ENCODE measurements around the gene DIPK1C. TPM values are rescaled to one million over a fixed set of nuclear protein-coding genes. Genes with fewer than 3 reads are reported as not detected.

The DIPK1C gene
- total RNA-seq, 1 experiment from 2014 or later, result not detected

DNA sequence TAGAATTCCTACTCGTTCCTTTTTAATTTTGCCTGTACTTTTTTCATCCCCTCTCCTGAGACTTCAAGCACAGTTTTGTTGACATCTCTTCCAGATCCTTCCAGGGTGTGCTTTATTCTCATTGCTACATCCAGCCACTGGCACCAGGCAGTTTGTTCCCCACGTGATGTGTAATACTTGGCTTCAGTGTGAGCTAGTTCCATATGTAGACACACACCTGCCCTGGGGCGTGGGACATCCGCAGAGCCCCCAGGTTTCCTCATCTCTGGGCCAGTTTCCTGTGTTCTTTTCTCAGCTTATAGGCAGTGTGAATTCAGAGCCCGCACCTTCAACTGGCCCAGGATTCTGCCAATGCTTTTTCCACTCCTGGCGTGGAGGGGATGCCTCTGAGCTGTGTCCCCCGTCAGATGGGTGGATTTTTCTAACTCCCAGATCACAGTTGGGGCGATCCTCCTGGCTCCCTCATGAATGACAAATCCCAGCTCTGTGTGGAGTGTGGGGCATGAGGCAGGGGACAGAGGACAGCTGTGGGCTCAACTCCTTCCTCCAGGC, 46.6 kb downstream of the DIPK1C start:
- peaks cover 7% of the 10 kb centered on the region for H3K27me3 Mint-ChIP-seq (ENCODE audit: insufficient read depth, unreplicated experiment)
- CTCF ChIA-PET, result interaction anchor here (1.3 kb wide), 1 partner anchor 141 kb away, joined by 3 read pairs; no protein-coding TSS in a partner anchor
- no peak for TF ChIP-seq CTCF (IDR thresholded peaks at IDR 0.05; ENCODE audit: insufficient read depth in 1 of 2, low read depth in 1 of 2, low read length in 1 of 2, severe bottlenecking in 1 of 2, unreplicated experiment in 1 of 2)
- no peaks in the 10 kb centered on the region for H3K4me1 Mint-ChIP-seq (ENCODE audit: low read depth, unreplicated experiment)
- H3K36me3 Mint-ChIP-seq (ENCODE audit: insufficient read depth, unreplicated experiment), result no peaks in the 10 kb centered on the region
- no peak for DNase-seq
- Histone ChIP-seq H3K4me3 (ENCODE audit: low read depth, low read length) (no peak overlapping the region), H3K4me1 (no peaks in the 10 kb centered on the region), H3K36me3 (ENCODE audit: control insufficient read depth, insufficient read depth, low read length) (no peaks in the 10 kb centered on the region), H3K27me3 (replicated peaks; ENCODE audit: control insufficient read depth, insufficient read depth, low read length) (no peaks in the 10 kb centered on the region), H3K9me3 (no peaks in the 10 kb centered on the region)
- POLR2A ChIA-PET, result no interaction called here
- no peak overlapping the region for H3K4me3 Mint-ChIP-seq (ENCODE audit: unreplicated experiment)
- intact Hi-C loops (cut with micrococcal nuclease; ENCODE audit: unreplicated experiment), result no loop called here
- no peak overlapping the region for H3K27ac Mint-ChIP-seq (ENCODE audit: unreplicated experiment)
- no TSS peak for BruUV-seq (replicated peaks)
- no peaks in the 10 kb centered on the region for H3K9me3 Mint-ChIP-seq (ENCODE audit: unreplicated experiment)

DNA sequence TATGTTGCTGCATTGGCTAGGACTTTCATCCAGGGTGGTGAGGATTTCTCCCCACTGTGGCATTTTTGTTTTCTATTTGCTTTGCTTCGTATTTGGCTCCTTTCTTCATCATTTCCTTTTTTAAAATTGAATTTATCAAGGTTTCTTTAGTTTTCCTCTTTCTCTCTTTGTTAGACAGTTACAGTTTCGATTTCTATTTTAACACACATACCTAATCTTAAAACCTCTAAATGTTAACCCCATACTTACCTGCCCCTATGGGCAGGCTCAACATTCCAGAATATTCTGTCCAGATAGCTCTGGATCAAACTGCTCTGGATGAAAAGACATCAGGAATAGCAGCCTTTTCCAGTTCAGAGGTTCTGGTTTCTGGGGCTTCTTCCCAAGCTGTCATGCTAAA, 49.2 kb downstream of the DIPK1C start:
- no TSS peak for BruUV-seq (replicated peaks)
- Histone ChIP-seq H3K27me3 (replicated peaks; ENCODE audit: control insufficient read depth, insufficient read depth, low read length) (no peaks in the 10 kb centered on the region), H3K9me3 (no peaks in the 10 kb centered on the region), H3K4me3 (ENCODE audit: low read depth, low read length) (no peak overlapping the region), H3K4me1 (no peaks in the 10 kb centered on the region), H3K36me3 (ENCODE audit: control insufficient read depth, insufficient read depth, low read length) (no peaks in the 10 kb centered on the region)
- DNase-seq, result no peak
- intact Hi-C loops (cut with micrococcal nuclease; ENCODE audit: unreplicated experiment), result no loop called here
- H3K27me3 Mint-ChIP-seq (ENCODE audit: insufficient read depth, unreplicated experiment), result peaks cover 7% of the 10 kb centered on the region
- no peaks in the 10 kb centered on the region for H3K9me3 Mint-ChIP-seq (ENCODE audit: unreplicated experiment)
- ChIA-PET POLR2A (no interaction called here), CTCF (interaction anchor here (0.8 kb wide), 1 partner anchor 12 kb away, joined by 3 read pairs; no protein-coding TSS in a partner anchor)
- H3K36me3 Mint-ChIP-seq (ENCODE audit: insufficient read depth, unreplicated experiment), result no peaks in the 10 kb centered on the region
- H3K27ac Mint-ChIP-seq (ENCODE audit: unreplicated experiment), result no peak overlapping the region
- no peaks in the 10 kb centered on the region for H3K4me1 Mint-ChIP-seq (ENCODE audit: low read depth, unreplicated experiment)
- TF ChIP-seq CTCF (IDR thresholded peaks at IDR 0.05; ENCODE audit: insufficient read depth in 1 of 2, low read depth in 1 of 2, low read length in 1 of 2, severe bottlenecking in 1 of 2, unreplicated experiment in 1 of 2), result no peak
- H3K4me3 Mint-ChIP-seq (ENCODE audit: unreplicated experiment), result no peak overlapping the region

DNA sequence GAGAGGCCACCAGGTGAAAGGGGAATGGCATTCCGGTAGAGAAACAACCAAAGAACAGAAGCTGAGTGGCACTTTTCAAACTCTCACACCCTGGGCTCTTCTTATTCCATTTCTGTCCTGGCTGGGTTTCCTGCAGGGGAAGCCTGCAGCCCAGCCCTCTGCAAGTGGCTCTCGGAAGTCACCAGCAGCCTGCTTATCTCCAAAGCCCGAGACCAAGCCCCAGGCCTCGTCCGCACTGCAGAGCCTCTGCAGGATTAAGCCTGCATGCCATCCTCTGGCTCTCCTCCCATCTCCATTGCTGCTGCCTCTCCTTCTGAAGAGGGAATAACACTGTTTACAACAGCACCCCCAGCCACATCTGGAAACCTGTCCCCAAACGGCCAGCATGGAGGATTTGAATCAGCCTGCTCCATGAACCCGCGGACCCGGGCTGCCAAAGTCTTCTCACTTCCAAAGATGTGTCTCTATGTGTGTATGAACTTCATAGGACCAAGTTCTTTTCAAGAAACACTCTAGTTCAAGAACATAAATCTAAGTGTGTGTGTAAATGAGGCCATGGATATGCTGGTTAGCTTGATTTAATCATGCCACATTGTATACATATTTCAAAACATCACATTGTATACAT, 54.2 kb downstream of the DIPK1C start:
- intact Hi-C loops (cut with micrococcal nuclease; ENCODE audit: unreplicated experiment), result no loop called here
- no peaks in the 10 kb centered on the region for H3K36me3 ChIP-seq (ENCODE audit: control insufficient read depth, insufficient read depth, low read length)
- ChIA-PET CTCF (no interaction called here), POLR2A (no interaction called here)
- no peak overlapping the region for H3K27ac Mint-ChIP-seq (ENCODE audit: unreplicated experiment)
- no peaks in the 10 kb centered on the region for H3K4me1 Mint-ChIP-seq (ENCODE audit: low read depth, unreplicated experiment)
- H3K36me3 Mint-ChIP-seq (ENCODE audit: insufficient read depth, unreplicated experiment), result no peaks in the 10 kb centered on the region
- H3K9me3 ChIP-seq, result no peaks in the 10 kb centered on the region
- peak in 1 of 2 experiments; percentile 1 for DNase-seq
- no peaks in the 10 kb centered on the region for H3K4me1 ChIP-seq
- TF ChIP-seq CTCF (IDR thresholded peaks at IDR 0.05; ENCODE audit: insufficient read depth in 1 of 2, low read depth in 1 of 2, low read length in 1 of 2, severe bottlenecking in 1 of 2, unreplicated experiment in 1 of 2), result no peak
- no peak overlapping the region for H3K4me3 ChIP-seq (ENCODE audit: low read depth, low read length)
- no TSS peak for BruUV-seq (replicated peaks)
- no peaks in the 10 kb centered on the region for H3K27me3 ChIP-seq (replicated peaks; ENCODE audit: control insufficient read depth, insufficient read depth, low read length)
- no peak overlapping the region for H3K4me3 Mint-ChIP-seq (ENCODE audit: unreplicated experiment)
- H3K9me3 Mint-ChIP-seq (ENCODE audit: unreplicated experiment), result no peaks in the 10 kb centered on the region
- no peaks in the 10 kb centered on the region for H3K27me3 Mint-ChIP-seq (ENCODE audit: insufficient read depth, unreplicated experiment)
